HTR-8/SVneo (cell line): ENCODE measurements around the gene BSN.
"Not testable (repeated sequence)": the region's sequence is repeated elsewhere in the genome, so short reads cannot be mapped to it uniquely, and the experiment has no call there.

Experiments
- DNase-seq: peaks from one replicate; pipeline ENCODE4 v3.0.0; 2011; ENCODE audit warnings: low spot score, mixed read lengths; ENCODE audit not compliant: insufficient read length
- FAIRE-seq: peaks from 2 replicates; lab custom pipeline; 2011; peaks lifted over from hg19 to GRCh38; lab: Jason Lieb, UNC

BSN gene

DNA sequence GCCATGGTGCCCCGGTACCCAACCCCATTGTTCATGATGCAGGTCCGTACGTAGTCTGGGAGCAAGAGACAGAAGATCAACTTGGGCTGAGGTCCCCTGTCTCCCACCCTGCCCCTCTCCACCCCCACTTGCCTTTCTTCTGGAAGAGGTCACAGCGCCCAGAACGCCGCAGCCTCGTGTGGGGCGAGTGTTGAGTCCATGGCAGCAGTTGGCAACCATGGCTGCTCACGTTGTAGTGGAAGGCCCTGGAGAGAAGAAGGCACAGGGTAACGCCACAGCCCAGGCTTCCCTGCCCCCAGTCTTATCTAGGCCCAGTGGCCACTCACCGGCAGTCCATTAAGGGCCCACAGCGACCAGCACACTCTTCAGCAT, 133.1 kb downstream of the BSN start:
- not testable (repeated sequence) for DNase-seq, FAIRE-seq

- DNase-seq, FAIRE-seq: not testable (repeated sequence)
Observed at GRCh38 chr3:49688338-49689045, 134.2 kb downstream of the BSN start.

DNA sequence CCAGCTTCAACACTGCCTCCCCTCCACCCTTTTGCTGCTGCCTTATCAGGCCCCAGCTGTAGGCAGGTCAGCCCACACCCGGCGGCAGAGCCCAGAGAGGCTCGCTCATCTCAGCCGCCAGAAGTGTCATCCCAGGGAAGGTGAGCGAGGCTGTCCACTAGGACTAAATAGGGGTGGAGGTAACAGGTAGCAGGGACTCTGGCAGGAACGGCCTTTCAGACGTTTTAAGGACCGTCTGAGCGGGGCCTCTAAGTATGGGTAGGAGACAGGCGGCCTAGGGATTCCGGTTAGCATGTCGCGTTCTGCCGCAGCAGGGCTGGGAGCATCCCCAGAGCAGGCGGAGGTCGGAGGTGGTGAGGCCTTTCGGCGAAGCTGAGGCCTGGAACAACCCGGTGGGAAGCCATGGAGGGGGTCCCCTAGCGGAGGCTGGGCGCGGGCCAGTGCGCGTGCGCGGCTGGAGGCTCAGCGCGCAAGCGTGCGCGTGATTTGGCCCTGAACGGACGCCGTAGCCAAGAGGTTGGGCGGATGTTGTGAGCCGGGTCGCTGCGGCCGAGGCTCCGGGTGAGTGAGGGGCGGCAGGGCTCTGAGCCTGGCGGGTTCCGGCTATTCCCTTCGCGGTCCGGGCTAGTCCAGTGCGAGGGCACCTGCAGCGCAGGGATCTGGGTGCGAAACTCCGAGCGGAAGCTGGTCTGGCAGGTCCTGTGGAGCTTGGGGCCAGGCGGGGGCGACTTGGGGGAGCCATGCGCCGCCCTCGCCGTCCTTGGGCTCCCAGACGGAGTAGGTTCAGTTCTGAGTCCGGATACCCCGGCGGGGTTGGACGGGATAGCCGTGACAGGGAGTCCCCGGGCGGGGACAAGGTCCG, 135.0 kb downstream of the BSN start, which contains the start of the genes MST1 and RNF123:
TSS of gene MST1 (minus strand) at position 429 of the 862 bp plus-strand sequence. CDS start 783 bp downstream, outside the sequence.
TSS of gene RNF123 (plus strand) at position 512 of the 862 bp plus-strand sequence. CDS start 1,609 bp downstream, outside the sequence.
- DNase-seq: peak; percentile 86
- FAIRE-seq: no peak

GRCh38 chr3:49689908-49690624, 135.8 kb downstream of the BSN start:
- FAIRE-seq: peak; percentile 46
- not testable (repeated sequence) for DNase-seq

GRCh38 chr3:49690856-49691255, 136.6 kb downstream of the BSN start:
- not testable (repeated sequence) for DNase-seq, FAIRE-seq

- FAIRE-seq: not testable (repeated sequence)
Observed at GRCh38 chr3:49691481-49691880, 137.2 kb downstream of the BSN start.

DNA sequence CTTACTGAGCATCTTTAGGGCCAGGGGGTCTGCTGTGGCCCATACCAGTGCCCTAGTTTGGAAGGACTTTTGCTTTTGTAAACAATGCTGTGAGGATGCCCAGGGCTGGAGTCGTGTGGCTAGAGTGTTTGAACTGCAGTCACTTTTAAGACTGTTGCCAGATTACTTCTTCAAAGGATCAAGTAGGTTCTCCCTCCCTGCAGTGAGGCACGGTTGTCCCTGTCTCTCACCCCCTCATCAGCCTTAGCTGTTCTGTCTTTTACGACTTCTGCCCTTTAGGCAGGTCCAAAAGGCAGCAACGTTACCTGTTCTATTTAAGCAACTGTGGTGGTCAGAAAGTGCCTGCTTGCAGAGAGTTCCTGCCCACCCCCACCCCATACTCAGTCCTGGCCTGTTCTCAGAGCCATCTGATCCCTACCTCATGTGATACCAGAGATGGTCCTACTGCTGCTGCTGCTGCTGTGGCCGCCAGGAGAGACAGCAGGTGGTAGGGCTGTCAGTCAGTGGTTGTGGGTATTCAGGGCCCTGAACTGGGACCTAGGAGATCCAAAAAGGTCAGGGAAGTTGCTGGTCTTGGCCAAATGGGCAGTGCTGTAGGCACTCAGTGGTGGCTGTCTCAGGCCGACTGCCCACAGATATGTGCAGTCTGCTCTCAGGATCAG, 140.3 kb downstream of the BSN start:
- not testable (repeated sequence) for DNase-seq
- FAIRE-seq: peak; percentile 4

More at GRCh38 chr3:49691481-49691880, 137.2 kb downstream of the BSN start:
- not testable (repeated sequence) for DNase-seq

DNA sequence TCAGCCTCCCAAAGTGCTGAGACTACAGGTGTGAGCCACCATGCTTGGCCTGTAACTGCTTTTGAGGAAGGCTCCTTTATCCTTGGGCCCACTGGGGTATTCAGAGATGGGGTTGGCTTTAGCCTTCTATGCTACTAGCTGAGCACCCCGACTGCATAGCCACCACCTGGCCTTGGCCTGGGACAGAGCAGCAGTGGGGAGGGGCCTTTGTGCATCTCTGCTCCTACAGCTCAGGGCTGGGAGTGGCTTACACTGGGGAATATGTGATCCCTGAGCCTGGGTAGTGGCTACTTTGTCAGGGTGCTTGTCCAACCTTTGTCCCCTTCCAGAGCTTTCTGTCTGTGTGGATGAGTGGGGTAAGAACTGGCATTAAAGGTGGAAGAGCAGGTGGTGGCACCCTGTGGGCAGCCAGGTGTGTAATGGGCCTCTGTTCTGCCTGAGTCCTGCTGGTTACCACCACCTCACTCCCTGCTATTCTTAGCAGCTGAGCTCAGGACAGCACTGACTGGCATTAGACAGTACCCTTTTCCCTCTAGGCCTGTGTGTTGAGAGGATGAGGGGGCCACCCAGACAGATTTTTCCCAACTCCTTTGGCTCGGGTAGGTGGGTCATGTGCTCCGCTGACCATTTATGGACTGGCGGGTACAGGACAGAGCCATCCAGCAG, 141.2 kb downstream of the BSN start:
- not testable (repeated sequence) for DNase-seq
- peak; percentile 91 for FAIRE-seq

GRCh38 chr3:49699281-49699979, 145.2 kb downstream of the BSN start:
- FAIRE-seq (no peak), DNase-seq (no peak)

GRCh38 chr3:49700014-49700413, 145.7 kb downstream of the BSN start:
- DNase-seq: no peak
- FAIRE-seq: no peak

DNA sequence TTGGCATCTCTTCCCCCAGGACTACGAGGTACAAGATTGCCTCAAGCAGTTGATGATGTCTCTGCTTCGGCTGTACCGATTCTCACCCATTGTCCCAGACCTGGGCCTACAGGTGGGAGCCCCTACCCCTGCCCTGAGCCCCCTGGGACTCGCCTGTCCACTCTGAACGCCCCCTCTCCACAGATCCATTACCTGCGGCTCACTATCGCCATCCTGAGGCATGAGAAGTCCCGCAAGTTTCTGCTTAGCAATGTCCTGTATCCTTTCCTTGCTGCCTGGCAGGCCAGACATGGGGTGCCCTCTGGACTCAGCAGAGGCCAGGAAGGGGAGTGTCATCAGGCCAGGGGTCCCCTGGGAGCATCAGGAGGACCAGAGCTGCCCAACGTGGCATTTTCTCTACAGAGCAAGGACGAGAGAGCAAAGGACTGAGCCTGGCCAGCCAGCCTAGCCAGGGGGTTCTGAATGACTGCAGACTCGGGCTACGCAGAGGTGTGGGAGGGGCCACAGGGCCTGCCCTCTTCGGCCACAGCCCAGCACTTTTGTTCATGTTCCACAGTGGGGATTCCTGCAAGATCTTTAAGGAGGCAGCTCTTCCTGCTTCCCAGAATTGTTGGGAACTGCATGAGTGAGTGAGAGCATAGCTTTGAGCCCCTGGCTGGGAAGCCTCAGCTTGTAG, 146.3 kb downstream of the BSN start:
- DNase-seq (no peak), FAIRE-seq (no peak)

GRCh38 chr3:49701388-49702077, 147.3 kb downstream of the BSN start:
- DNase-seq (no peak), FAIRE-seq (no peak)

DNA sequence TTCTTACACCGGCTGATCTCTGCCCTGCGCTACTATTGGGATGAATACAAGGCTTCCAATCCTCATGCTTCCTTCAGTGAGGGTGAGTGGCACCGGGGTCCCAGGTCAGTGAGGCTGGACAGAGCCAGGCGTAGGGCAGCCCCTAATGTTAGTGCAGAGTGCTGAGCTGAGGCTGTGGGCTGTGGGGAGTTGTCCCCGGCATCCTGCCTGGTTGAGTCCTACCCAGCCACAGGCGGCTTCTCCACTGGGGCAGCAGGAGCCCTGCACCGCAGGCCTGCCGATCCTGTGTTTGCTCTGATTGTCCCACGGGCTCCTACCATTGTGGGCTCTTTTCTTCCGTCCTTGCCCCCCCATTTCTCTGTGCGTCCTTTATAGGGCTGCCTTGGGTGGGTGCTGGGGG, 148.4 kb downstream of the BSN start:
- DNase-seq (no peak), FAIRE-seq (no peak)

DNA sequence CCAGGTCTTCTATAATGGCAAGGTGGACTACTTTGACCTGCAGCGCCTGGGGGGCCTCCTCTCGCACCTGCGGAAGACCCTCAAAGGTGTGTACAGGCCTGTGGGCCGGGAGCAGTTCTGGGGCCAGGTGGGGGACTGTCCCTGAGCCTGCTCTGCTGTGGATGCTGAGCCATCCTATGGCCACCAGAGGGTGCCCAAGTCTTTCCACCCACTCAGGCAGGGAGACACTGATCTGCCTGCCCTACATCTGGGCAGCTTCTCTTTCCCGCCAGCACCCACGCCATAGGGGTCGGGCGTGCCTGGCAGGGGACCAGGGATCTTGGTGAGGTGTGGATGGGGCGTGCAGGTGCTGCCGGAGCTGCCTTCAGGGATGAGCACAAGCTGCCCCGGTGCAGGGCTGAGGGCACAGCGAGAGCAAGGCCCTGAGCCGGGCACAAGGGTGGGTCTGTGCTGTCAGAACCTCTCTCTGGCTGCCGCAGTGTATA, 149.2 kb downstream of the BSN start:
- FAIRE-seq: peak; percentile 91
- peak; percentile 84 for DNase-seq

- FAIRE-seq: no peak
Observed at GRCh38 chr3:49703956-49704355, 149.7 kb downstream of the BSN start.

GRCh38 chr3:49704629-49705028, 150.4 kb downstream of the BSN start:
- DNase-seq (no peak), FAIRE-seq (no peak)

More at GRCh38 chr3:49703956-49704355, 149.7 kb downstream of the BSN start:
- no peak for DNase-seq

GRCh38 chr3:49705390-49705960, 151.2 kb downstream of the BSN start:
- DNase-seq: no peak

More at GRCh38 chr3:49705390-49705960, 151.2 kb downstream of the BSN start:
- no peak for FAIRE-seq
